Activated CD8-positive, alpha-beta memory T cell treated with anti-CD3 and anti-CD28 coated beads for 24 hours (primary cell): ENCODE measurements around the gene RFX1.
"Not testable (repeated sequence)": the region's sequence is repeated elsewhere in the genome, so short reads cannot be mapped to it uniquely, and the experiment has no call there.

Source experiments
- DNase-seq: peaks from one replicate; pipeline ENCODE4 v3.0.0-alpha.2; 2020

The RFX1 gene

GRCh38 chr19:13978351-13979243 is 27.5 kb downstream of the RFX1 start:
- DNase-seq, result peak; percentile 79

GRCh38 chr19:13977803-13978202 is 28.3 kb downstream of the RFX1 start:
- DNase-seq, result no peak

- DNase-seq, result no peak
Measured at GRCh38 chr19:13976446-13976845, 29.7 kb downstream of the RFX1 start.

GRCh38 chr19:13975870-13976269 is 30.2 kb downstream of the RFX1 start:
- no peak for DNase-seq

GRCh38 chr19:13974073-13974472 is 32.0 kb downstream of the RFX1 start:
- DNase-seq, result peak; percentile 68

- DNase-seq, result not testable (repeated sequence)
Measured at GRCh38 chr19:13973479-13973878, 32.6 kb downstream of the RFX1 start.

GRCh38 chr19:13972368-13973155 is 33.6 kb downstream of the RFX1 start:
- no peak for DNase-seq

GRCh38 chr19:13971868-13972267 is 34.3 kb downstream of the RFX1 start:
- DNase-seq, result not testable (repeated sequence)

- no peak for DNase-seq
Measured at GRCh38 chr19:13969897-13970296, 36.2 kb downstream of the RFX1 start.

GRCh38 chr19:13968999-13969398 is 37.1 kb downstream of the RFX1 start:
- no peak for DNase-seq

- DNase-seq, result no peak
Measured at GRCh38 chr19:13968383-13968935, 37.7 kb downstream of the RFX1 start.

- not testable (repeated sequence) for DNase-seq
Measured at GRCh38 chr19:13967206-13967605, 38.9 kb downstream of the RFX1 start.

- no peak for DNase-seq
Measured at GRCh38 chr19:13966684-13967128, 39.4 kb downstream of the RFX1 start.

GRCh38 chr19:13965926-13966683 is 40.0 kb downstream of the RFX1 start:
- DNase-seq, result no peak

GRCh38 chr19:13965377-13965896 is 40.7 kb downstream of the RFX1 start:
- no peak for DNase-seq

- no peak for DNase-seq
Measured at GRCh38 chr19:13964776-13965175, 41.3 kb downstream of the RFX1 start.

GRCh38 chr19:13963603-13964105 is 42.5 kb downstream of the RFX1 start:
- DNase-seq, result no peak

GRCh38 chr19:13962699-13963602 is 43.2 kb downstream of the RFX1 start:
- DNase-seq, result no peak

GRCh38 chr19:13961826-13962698 is 44.1 kb downstream of the RFX1 start:
- no peak for DNase-seq
